GM19099 (cell line): ENCODE measurements around the gene MATR3.

ENCODE experiments used
- POLR2A ChIP-seq: IDR thresholded peaks from 3 replicates; pipeline ENCODE4 v1.6.1; 2011; ENCODE audit warnings: low read depth; ENCODE audit not compliant: insufficient read length; ENCODE audit errors: extremely low read depth

The MATR3 gene

DNA sequence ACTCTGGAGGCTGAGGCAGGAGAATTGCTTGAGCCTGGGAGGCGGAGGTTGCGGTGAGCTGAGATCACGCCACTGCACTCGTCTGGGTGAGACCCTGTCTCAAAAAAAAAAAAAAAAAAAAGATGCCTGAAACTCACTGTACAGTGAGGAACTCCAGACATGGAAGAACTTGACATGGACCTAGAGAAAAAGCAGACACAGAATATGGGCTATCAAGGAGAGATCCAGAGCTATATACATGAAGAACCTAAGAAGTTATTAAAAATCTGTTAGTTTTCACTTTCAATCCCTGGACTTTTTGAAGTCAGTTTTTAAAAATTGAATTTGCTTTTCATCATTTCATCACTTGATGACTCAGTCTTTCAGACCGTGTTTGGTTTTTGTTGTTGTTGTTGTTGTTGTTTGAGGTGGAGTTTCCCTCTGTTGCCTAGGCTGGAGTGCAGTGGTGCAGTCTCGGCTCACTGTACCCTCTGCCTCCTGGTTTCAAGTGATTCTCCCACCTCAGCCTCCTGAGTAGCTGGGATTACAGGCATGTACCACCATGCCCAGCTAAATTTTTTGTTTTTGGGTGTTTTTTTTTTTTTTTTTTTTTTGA, 68.4 kb downstream of the MATR3 start:
- TF ChIP-seq POLR2A, result no peak

GRCh38 chr5:139363937-139364336, 70.4 kb downstream of the MATR3 start:
- TF ChIP-seq POLR2A, result no peak

GRCh38 chr5:139364466-139364865, 70.9 kb downstream of the MATR3 start:
- no peak for TF ChIP-seq POLR2A

- no peak for TF ChIP-seq POLR2A
Measured at GRCh38 chr5:139368613-139369012, 75.1 kb downstream of the MATR3 start.

DNA sequence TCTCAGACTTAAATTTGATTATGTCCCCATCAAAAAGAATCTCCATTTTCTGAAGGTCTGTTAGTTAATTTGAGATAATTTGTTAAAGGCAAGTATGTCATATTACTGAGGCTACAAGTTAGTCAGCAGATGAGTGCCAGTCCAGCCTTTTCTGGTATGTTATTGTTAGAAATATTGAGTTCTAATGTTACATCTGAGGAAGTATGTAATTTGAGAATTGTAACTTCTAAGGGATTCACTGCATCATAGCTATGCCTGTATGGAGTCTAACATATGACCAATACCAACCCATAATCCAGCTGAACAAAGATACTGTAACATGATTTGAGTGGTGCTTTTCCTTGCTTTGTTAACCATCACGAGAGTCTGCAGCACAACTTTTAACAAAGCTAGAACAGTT, 75.6 kb downstream of the MATR3 start:
- TF ChIP-seq POLR2A, result no peak

DNA sequence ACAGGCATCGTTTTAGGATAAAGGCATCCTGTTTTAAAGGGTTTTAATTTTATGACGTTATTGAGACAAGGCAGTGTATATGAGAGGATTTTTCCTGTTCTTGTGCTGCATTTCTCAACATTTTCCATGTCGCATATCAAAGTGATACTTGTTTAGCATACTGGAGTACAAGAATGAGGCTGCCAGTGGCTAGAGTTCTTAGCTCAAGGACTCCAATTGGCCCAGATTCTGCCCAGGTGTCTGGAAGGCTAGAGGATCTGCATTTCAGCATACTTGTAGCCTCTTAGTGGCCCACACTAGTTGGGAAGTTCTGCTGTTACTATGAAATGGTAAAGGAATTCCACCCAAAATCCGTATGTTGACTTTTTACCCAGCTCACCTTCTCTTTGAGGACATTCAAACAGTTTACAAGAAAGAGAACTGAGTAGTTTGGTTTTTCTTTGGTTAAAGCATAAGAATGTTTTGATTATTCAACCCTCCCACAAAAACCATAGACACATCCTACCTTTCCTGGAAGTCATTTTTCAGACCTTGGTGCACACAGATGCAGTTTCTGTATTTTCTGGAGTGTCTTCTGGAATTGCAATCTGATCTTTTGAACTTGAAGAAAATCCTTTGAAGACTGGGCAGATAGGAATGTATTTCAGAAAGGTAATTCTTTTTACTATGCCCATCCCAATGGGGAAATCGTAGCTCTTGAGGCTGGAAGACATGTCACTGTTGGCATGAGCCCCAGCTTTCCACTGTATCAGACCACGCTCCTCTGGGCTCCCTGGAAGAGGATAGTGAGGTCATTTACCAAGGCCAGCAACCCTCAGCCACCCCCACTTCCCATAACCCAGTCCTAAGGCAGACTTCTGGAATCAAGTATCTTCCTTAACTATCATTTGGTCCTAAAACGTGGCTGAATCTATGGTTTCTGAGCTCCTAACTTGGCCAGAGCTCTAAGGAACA, 78.2 kb downstream of the MATR3 start:
- no peak for TF ChIP-seq POLR2A

- no peak for TF ChIP-seq POLR2A
Measured at GRCh38 chr5:139374909-139375308, 81.4 kb downstream of the MATR3 start.

DNA sequence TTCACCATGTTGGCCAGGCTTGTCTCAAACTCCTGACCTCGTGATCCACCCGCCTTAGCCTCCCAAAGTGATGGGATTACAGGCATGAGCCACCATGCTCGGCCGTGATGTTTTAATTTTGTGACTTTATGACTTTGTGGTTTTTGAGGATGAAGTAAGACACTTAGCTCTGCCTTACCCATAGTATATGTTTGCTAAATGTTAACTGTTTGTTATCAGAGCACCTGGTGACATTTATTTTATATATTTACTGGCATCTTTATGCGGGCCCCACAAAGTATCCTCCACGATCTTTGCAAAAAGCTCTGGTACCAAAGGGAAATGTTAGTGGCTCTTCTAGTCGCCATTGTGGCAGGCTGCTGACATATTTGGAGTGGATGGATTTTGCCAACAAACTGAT, 82.8 kb downstream of the MATR3 start:
- no peak for TF ChIP-seq POLR2A

DNA sequence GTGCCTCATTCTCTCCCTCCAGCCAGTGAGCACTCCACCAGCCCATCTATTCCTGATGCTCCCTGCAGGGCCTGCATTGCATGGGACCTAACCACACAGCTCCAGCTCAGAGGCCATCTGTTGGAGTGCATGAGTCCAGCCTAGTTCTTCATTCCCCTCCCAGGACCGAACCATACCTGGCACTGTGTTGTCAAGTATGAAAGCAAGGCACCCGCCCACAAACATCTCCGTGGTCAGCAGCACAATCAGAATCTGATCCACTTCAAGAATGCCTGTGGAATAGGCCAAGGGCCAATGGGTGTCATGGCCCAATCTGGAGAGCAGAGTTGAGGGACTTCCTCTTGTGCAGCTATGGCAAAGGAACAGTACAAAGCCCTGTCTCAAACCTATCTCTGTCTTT, 83.7 kb downstream of the MATR3 start:
- no peak for TF ChIP-seq POLR2A

- TF ChIP-seq POLR2A, result no peak
Measured at GRCh38 chr5:139378101-139378825, 84.7 kb downstream of the MATR3 start.

- TF ChIP-seq POLR2A, result no peak
Measured at GRCh38 chr5:139378941-139379361, 85.4 kb downstream of the MATR3 start.

- no peak for TF ChIP-seq POLR2A
Measured at GRCh38 chr5:139379626-139380449, 86.3 kb downstream of the MATR3 start.
